ENCODE data around the gene PLCB4.

PLCB4 gene

GRCh38 chr20:9352739-9353138, 283.9 kb downstream of the PLCB4 start:
- no peak overlapping the region for H3K4me3 ChIP-seq (ENCODE audit: low read length in 2 of 2)
- H3K36me3 ChIP-seq (replicated peaks in 1 of 2; ENCODE audit: control insufficient read depth in 2 of 2, insufficient read depth in 2 of 2, low read length in 2 of 2), result no peaks in the 10 kb centered on the region
- no peaks in the 10 kb centered on the region for H3K4me1 ChIP-seq (ENCODE audit: control insufficient read depth in 2 of 2, insufficient read depth in 1 of 2, low read depth in 1 of 2, low read length in 2 of 2)
- H2BK15ac ChIP-seq (ENCODE audit: low read length), result no peak overlapping the region
- no peak overlapping the region for H3K14ac ChIP-seq (ENCODE audit: low read length)
- no peak overlapping the region for H3K27ac ChIP-seq (replicated peaks; ENCODE audit: low read length)
- no peaks in the 10 kb centered on the region for H3K79me1 ChIP-seq (ENCODE audit: low read depth, low read length)
- H2BK120ac ChIP-seq (ENCODE audit: low read depth, low read length), result no peak overlapping the region
- no peak overlapping the region for H2BK12ac ChIP-seq (ENCODE audit: low read length)
- no peak overlapping the region for H3K18ac ChIP-seq (ENCODE audit: low read length)
- no peak overlapping the region for H4K91ac ChIP-seq (ENCODE audit: low read depth, low read length, poor library complexity)
- H3K9ac ChIP-seq (ENCODE audit: low read depth, low read length, poor library complexity), result no peak overlapping the region
- H3K9me3 ChIP-seq (replicated peaks in 1 of 2; ENCODE audit: control insufficient read depth in 2 of 2, insufficient read depth in 1 of 2, low read depth in 1 of 2, low read length in 2 of 2), result peaks cover 0 to 3% of the 10 kb centered on the region in 2 donors
- H3K4ac ChIP-seq (ENCODE audit: low read length), result no peak overlapping the region
- no peak overlapping the region for H2AK5ac ChIP-seq (ENCODE audit: low read depth, low read length)
- H4K8ac ChIP-seq (ENCODE audit: low read depth, low read length), result no peak overlapping the region
- no peak for DNase-seq (ENCODE audit: low spot score)
- H2AFZ ChIP-seq (ENCODE audit: low read length), result no peak overlapping the region
- H3K4me2 ChIP-seq (ENCODE audit: insufficient read depth, low read length, poor library complexity, severe bottlenecking), result no peak overlapping the region
- H3K27me3 ChIP-seq (ENCODE audit: control insufficient read depth in 3 of 3, insufficient read depth in 3 of 3, low read depth in 1 of 3, low read length in 3 of 3), result no peaks in the 10 kb centered on the region
- H2BK5ac ChIP-seq (ENCODE audit: low read length), result no peak overlapping the region
- no peak overlapping the region for H3K23ac ChIP-seq (ENCODE audit: low read depth, low read length, poor library complexity)

GRCh38 chr20:9353180-9353915, 284.5 kb downstream of the PLCB4 start:
- no peak for DNase-seq (ENCODE audit: low spot score)
- no peaks in the 10 kb centered on the region for H3K36me3 ChIP-seq (replicated peaks in 1 of 2; ENCODE audit: control insufficient read depth in 2 of 2, insufficient read depth in 2 of 2, low read length in 2 of 2)

GRCh38 chr20:9353916-9354276, 285.0 kb downstream of the PLCB4 start:
- Histone ChIP-seq H4K91ac (ENCODE audit: low read depth, low read length, poor library complexity) (no peak overlapping the region), H2AK5ac (ENCODE audit: low read depth, low read length) (no peak overlapping the region), H3K4ac (ENCODE audit: low read length) (no peak overlapping the region), H3K79me1 (ENCODE audit: low read depth, low read length) (no peaks in the 10 kb centered on the region), H2BK15ac (ENCODE audit: low read length) (no peak overlapping the region), H3K14ac (ENCODE audit: low read length) (no peak overlapping the region), H3K4me1 (ENCODE audit: control insufficient read depth in 2 of 2, insufficient read depth in 1 of 2, low read depth in 1 of 2, low read length in 2 of 2) (no peaks in the 10 kb centered on the region), H3K27ac (replicated peaks; ENCODE audit: low read length) (no peak overlapping the region), H3K27me3 (ENCODE audit: control insufficient read depth in 3 of 3, insufficient read depth in 3 of 3, low read depth in 1 of 3, low read length in 3 of 3) (no peaks in the 10 kb centered on the region), H3K23ac (ENCODE audit: low read depth, low read length, poor library complexity) (no peak overlapping the region), H3K36me3 (replicated peaks in 1 of 2; ENCODE audit: control insufficient read depth in 2 of 2, insufficient read depth in 2 of 2, low read length in 2 of 2) (no peaks in the 10 kb centered on the region), H3K18ac (ENCODE audit: low read length) (no peak overlapping the region), H2AFZ (ENCODE audit: low read length) (no peak overlapping the region), H3K9ac (ENCODE audit: low read depth, low read length, poor library complexity) (no peak overlapping the region), H2BK5ac (ENCODE audit: low read length) (no peak overlapping the region), H3K4me2 (ENCODE audit: insufficient read depth, low read length, poor library complexity, severe bottlenecking) (no peak overlapping the region), H3K4me3 (ENCODE audit: low read length in 2 of 2) (no peak overlapping the region), H2BK12ac (ENCODE audit: low read length) (no peak overlapping the region), H2BK120ac (ENCODE audit: low read depth, low read length) (no peak overlapping the region), H4K8ac (ENCODE audit: low read depth, low read length) (no peak overlapping the region), H3K9me3 (replicated peaks in 1 of 2; ENCODE audit: control insufficient read depth in 2 of 2, insufficient read depth in 1 of 2, low read depth in 1 of 2, low read length in 2 of 2) (peaks cover 0 to 3% of the 10 kb centered on the region in 2 donors)
- DNase-seq (ENCODE audit: low spot score), result no peak
- WGBS, 2 donors (ENCODE audit: extremely low coverage in 2 of 2, insufficient read length in 2 of 2, insufficient replicate concordance in 1 of 2), result no CpG with 5 or more reads among the region's 1 CpG

More at GRCh38 chr20:9353180-9353915, 284.5 kb downstream of the PLCB4 start:
- Histone ChIP-seq H3K4me2 (ENCODE audit: insufficient read depth, low read length, poor library complexity, severe bottlenecking) (no peak overlapping the region), H2AFZ (ENCODE audit: low read length) (no peak overlapping the region), H2BK120ac (ENCODE audit: low read depth, low read length) (no peak overlapping the region), H3K14ac (ENCODE audit: low read length) (no peak overlapping the region), H3K9ac (ENCODE audit: low read depth, low read length, poor library complexity) (no peak overlapping the region), H2BK5ac (ENCODE audit: low read length) (no peak overlapping the region), H3K4me1 (ENCODE audit: control insufficient read depth in 2 of 2, insufficient read depth in 1 of 2, low read depth in 1 of 2, low read length in 2 of 2) (no peaks in the 10 kb centered on the region), H4K91ac (ENCODE audit: low read depth, low read length, poor library complexity) (no peak overlapping the region), H4K8ac (ENCODE audit: low read depth, low read length) (no peak overlapping the region), H3K18ac (ENCODE audit: low read length) (no peak overlapping the region), H2BK12ac (ENCODE audit: low read length) (no peak overlapping the region), H3K9me3 (replicated peaks in 1 of 2; ENCODE audit: control insufficient read depth in 2 of 2, insufficient read depth in 1 of 2, low read depth in 1 of 2, low read length in 2 of 2) (peaks cover 0 to 3% of the 10 kb centered on the region in 2 donors), H2BK15ac (ENCODE audit: low read length) (no peak overlapping the region), H2AK5ac (ENCODE audit: low read depth, low read length) (no peak overlapping the region), H3K27me3 (ENCODE audit: control insufficient read depth in 3 of 3, insufficient read depth in 3 of 3, low read depth in 1 of 3, low read length in 3 of 3) (no peaks in the 10 kb centered on the region), H3K79me1 (ENCODE audit: low read depth, low read length) (no peaks in the 10 kb centered on the region), H3K4me3 (ENCODE audit: low read length in 2 of 2) (no peak overlapping the region), H3K23ac (ENCODE audit: low read depth, low read length, poor library complexity) (no peak overlapping the region), H3K27ac (replicated peaks; ENCODE audit: low read length) (no peak overlapping the region), H3K4ac (ENCODE audit: low read length) (no peak overlapping the region)
- no CpG with 5 or more reads among the region's 2 CpGs for WGBS, 2 donors (ENCODE audit: extremely low coverage in 2 of 2, insufficient read length in 2 of 2, insufficient replicate concordance in 1 of 2)

GRCh38 chr20:9354579-9354978, 285.7 kb downstream of the PLCB4 start:
- Histone ChIP-seq H3K4ac (ENCODE audit: low read length) (no peak overlapping the region), H3K36me3 (replicated peaks in 1 of 2; ENCODE audit: control insufficient read depth in 2 of 2, insufficient read depth in 2 of 2, low read length in 2 of 2) (no peaks in the 10 kb centered on the region), H3K9me3 (replicated peaks in 1 of 2; ENCODE audit: control insufficient read depth in 2 of 2, insufficient read depth in 1 of 2, low read depth in 1 of 2, low read length in 2 of 2) (peaks cover 0 to 3% of the 10 kb centered on the region in 2 donors), H3K27ac (replicated peaks; ENCODE audit: low read length) (no peak overlapping the region), H3K18ac (ENCODE audit: low read length) (no peak overlapping the region), H3K9ac (ENCODE audit: low read depth, low read length, poor library complexity) (no peak overlapping the region), H2BK15ac (ENCODE audit: low read length) (no peak overlapping the region), H2AK5ac (ENCODE audit: low read depth, low read length) (no peak overlapping the region), H3K23ac (ENCODE audit: low read depth, low read length, poor library complexity) (no peak overlapping the region), H4K8ac (ENCODE audit: low read depth, low read length) (no peak overlapping the region), H3K14ac (ENCODE audit: low read length) (no peak overlapping the region), H3K4me3 (ENCODE audit: low read length in 2 of 2) (no peak overlapping the region), H3K27me3 (ENCODE audit: control insufficient read depth in 3 of 3, insufficient read depth in 3 of 3, low read depth in 1 of 3, low read length in 3 of 3) (no peaks in the 10 kb centered on the region), H3K4me1 (ENCODE audit: control insufficient read depth in 2 of 2, insufficient read depth in 1 of 2, low read depth in 1 of 2, low read length in 2 of 2) (peaks cover 3 to 5% of the 10 kb centered on the region in 2 donors), H2BK12ac (ENCODE audit: low read length) (no peak overlapping the region), H2BK5ac (ENCODE audit: low read length) (no peak overlapping the region), H4K91ac (ENCODE audit: low read depth, low read length, poor library complexity) (no peak overlapping the region), H3K79me1 (ENCODE audit: low read depth, low read length) (no peaks in the 10 kb centered on the region), H3K4me2 (ENCODE audit: insufficient read depth, low read length, poor library complexity, severe bottlenecking) (no peak overlapping the region), H2AFZ (ENCODE audit: low read length) (no peak overlapping the region), H2BK120ac (ENCODE audit: low read depth, low read length) (no peak overlapping the region)
- no CpG with 5 or more reads among the region's 2 CpGs for WGBS, 2 donors (ENCODE audit: extremely low coverage in 2 of 2, insufficient read length in 2 of 2, insufficient replicate concordance in 1 of 2)
- no peak for DNase-seq (ENCODE audit: low spot score)
